ENCODE data around the gene GFOD1. TPM values are rescaled to one million over a fixed set of nuclear protein-coding genes. Genes with fewer than 3 reads are reported as not detected.

The GFOD1 gene
- total and polyA plus RNA-seq, 4 donors, result 2.6 to 16.8 (median 5.0) TPM

DNA sequence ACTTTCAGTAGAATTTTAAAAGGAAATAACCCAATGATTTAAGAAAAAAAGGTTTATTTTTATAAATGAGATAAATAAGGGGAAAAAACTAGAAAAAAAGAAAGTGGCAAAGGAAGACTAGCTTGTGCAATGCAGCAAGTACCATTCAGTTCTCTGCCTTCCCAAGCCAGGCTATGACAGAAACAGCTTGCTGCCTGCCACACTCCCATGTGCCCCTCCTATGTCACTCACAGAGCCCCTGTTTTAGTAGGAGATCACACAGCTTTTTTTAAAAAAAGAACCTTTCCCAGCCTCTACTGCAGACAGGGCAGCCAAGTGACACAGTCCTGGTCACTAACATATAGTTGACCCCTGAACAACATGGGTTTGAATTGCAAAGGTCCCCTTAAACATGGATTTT is 172.6 kb downstream of the GFOD1 start:
- TF ChIP-seq, protein P1, sequence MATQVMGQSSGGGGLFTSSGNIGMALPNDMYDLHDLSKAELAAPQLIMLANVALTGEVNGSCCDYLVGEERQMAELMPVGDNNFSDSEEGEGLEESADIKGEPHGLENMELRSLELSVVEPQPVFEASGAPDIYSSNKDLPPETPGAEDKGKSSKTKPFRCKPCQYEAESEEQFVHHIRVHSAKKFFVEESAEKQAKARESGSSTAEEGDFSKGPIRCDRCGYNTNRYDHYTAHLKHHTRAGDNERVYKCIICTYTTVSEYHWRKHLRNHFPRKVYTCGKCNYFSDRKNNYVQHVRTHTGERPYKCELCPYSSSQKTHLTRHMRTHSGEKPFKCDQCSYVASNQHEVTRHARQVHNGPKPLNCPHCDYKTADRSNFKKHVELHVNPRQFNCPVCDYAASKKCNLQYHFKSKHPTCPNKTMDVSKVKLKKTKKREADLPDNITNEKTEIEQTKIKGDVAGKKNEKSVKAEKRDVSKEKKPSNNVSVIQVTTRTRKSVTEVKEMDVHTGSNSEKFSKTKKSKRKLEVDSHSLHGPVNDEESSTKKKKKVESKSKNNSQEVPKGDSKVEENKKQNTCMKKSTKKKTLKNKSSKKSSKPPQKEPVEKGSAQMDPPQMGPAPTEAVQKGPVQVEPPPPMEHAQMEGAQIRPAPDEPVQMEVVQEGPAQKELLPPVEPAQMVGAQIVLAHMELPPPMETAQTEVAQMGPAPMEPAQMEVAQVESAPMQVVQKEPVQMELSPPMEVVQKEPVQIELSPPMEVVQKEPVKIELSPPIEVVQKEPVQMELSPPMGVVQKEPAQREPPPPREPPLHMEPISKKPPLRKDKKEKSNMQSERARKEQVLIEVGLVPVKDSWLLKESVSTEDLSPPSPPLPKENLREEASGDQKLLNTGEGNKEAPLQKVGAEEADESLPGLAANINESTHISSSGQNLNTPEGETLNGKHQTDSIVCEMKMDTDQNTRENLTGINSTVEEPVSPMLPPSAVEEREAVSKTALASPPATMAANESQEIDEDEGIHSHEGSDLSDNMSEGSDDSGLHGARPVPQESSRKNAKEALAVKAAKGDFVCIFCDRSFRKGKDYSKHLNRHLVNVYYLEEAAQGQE (IDR thresholded peaks at IDR 0.05), result no peak
- TF ChIP-seq HNF4G (IDR thresholded peaks at IDR 0.05) (no peak), RAD21 (IDR thresholded peaks at IDR 0.05) (no peak), SP1 (IDR thresholded peaks at IDR 0.05) (no peak), FOXA1 (IDR thresholded peaks at IDR 0.05) (no peak), TAF1 (conservative IDR thresholded peaks at IDR 0.05) (no peak), NR2F2 (IDR thresholded peaks at IDR 0.05) (no peak)
- TF ChIP-seq, protein P2, sequence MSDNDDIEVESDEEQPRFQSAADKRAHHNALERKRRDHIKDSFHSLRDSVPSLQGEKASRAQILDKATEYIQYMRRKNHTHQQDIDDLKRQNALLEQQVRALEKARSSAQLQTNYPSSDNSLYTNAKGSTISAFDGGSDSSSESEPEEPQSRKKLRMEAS (IDR thresholded peaks at IDR 0.05), result no peak
- TF ChIP-seq, protein P3, sequence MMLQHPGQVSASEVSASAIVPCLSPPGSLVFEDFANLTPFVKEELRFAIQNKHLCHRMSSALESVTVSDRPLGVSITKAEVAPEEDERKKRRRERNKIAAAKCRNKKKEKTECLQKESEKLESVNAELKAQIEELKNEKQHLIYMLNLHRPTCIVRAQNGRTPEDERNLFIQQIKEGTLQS (IDR thresholded peaks at IDR 0.05), result no peak
- DNase-seq (ENCODE audit: low spot score), result peak; percentile 8
- H3K4me1 ChIP-seq (ENCODE audit: control insufficient read depth in 4 of 4, insufficient read depth in 4 of 4, low read length in 3 of 4), result peaks cover 0 to 2% (median 0%) of the 10 kb centered on the region in 4 donors
- no peak overlapping the region for H3K4me3 ChIP-seq (ENCODE audit: low read depth in 1 of 3, low read length in 3 of 3)
- no peaks in the 10 kb centered on the region for H3K9me3 ChIP-seq (ENCODE audit: control insufficient read depth in 4 of 4, low read length in 3 of 4)
- H3K27me3 ChIP-seq (ENCODE audit: control insufficient read depth in 4 of 4, insufficient read depth in 4 of 4, low read length in 3 of 4), result no peaks in the 10 kb centered on the region
- peaks cover 7 to 38% (median 25%) of the 10 kb centered on the region in 4 donors for H3K36me3 ChIP-seq (ENCODE audit: control insufficient read depth in 4 of 4, insufficient read depth in 3 of 4, low read depth in 1 of 4, low read length in 3 of 4)
- H3K9ac ChIP-seq (ENCODE audit: low read depth in 1 of 2, low read length in 2 of 2), result no peak overlapping the region
- no peak overlapping the region for H3K27ac ChIP-seq (ENCODE audit: low read depth in 1 of 2, low read length in 2 of 2)

DNA sequence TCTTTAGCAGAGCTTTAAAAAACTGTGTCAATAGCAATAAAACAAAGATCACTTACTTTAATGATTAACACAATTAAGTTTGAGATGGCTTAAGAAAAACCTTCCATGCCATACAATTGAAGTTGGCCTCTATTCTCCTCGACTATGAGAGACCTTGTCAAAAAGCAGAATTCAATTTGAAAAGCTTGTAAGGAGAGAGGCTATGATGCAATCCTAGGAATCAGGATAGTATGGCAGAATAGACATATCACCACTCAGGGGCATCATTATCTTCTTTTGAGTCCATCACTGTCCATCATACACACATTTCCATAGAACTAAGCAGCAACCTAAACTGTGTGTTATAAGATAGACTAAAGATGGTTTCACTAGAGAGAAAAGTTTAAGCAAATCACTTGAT is 176.2 kb downstream of the GFOD1 start:
- WGBS, result 32% methylated on average over 1 of the region's 1 CpG
- Histone ChIP-seq H3K9me3 (ENCODE audit: control insufficient read depth in 4 of 4, low read length in 3 of 4) (no peaks in the 10 kb centered on the region), H3K4me1 (ENCODE audit: control insufficient read depth in 4 of 4, insufficient read depth in 4 of 4, low read length in 3 of 4) (peaks cover 0 to 4% (median 0%) of the 10 kb centered on the region in 4 donors), H3K36me3 (ENCODE audit: control insufficient read depth in 4 of 4, insufficient read depth in 3 of 4, low read depth in 1 of 4, low read length in 3 of 4) (peaks cover 3 to 32% (median 17%) of the 10 kb centered on the region in 4 donors), H3K27ac (ENCODE audit: low read depth in 1 of 2, low read length in 2 of 2) (no peak overlapping the region), H3K4me3 (ENCODE audit: low read depth in 1 of 3, low read length in 3 of 3) (no peak overlapping the region), H3K9ac (ENCODE audit: low read depth in 1 of 2, low read length in 2 of 2) (no peak overlapping the region), H3K27me3 (ENCODE audit: control insufficient read depth in 4 of 4, insufficient read depth in 4 of 4, low read length in 3 of 4) (no peaks in the 10 kb centered on the region)
- no peak for TF ChIP-seq RXRA (IDR thresholded peaks at IDR 0.05)
- no peak for TF ChIP-seq JUND (IDR thresholded peaks at IDR 0.05)
- TF ChIP-seq RAD21 (IDR thresholded peaks at IDR 0.05), result no peak
- no peak for TF ChIP-seq HNF4A (conservative IDR thresholded peaks at IDR 0.05)
- TF ChIP-seq, protein P4, sequence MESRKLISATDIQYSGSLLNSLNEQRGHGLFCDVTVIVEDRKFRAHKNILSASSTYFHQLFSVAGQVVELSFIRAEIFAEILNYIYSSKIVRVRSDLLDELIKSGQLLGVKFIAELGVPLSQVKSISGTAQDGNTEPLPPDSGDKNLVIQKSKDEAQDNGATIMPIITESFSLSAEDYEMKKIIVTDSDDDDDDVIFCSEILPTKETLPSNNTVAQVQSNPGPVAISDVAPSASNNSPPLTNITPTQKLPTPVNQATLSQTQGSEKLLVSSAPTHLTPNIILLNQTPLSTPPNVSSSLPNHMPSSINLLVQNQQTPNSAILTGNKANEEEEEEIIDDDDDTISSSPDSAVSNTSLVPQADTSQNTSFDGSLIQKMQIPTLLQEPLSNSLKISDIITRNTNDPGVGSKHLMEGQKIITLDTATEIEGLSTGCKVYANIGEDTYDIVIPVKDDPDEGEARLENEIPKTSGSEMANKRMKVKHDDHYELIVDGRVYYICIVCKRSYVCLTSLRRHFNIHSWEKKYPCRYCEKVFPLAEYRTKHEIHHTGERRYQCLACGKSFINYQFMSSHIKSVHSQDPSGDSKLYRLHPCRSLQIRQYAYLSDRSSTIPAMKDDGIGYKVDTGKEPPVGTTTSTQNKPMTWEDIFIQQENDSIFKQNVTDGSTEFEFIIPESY (IDR thresholded peaks at IDR 0.05), result no peak
- no peak for DNase-seq (ENCODE audit: low spot score)

DNA sequence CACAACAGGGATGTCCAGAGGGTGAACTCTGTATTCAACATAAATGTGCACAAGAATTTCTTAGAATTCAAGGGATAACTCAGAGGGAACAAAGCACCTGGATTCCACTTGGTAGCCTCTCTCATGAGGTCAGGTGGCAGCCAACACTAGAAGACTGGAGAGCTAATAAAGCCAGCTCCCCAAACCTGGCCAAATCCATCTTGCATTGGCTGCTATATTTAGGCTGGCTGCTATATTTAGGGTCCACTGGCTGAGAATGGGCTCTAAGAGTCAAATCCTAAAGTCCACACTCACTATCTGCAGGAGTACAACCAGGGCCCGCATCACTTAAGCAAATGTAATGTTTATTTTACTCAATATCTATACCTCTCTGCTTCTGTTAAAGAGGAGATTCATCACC is 179.1 kb downstream of the GFOD1 start:
- WGBS, result 97% methylated on average over 1 of the region's 1 CpG
- Histone ChIP-seq H3K4me1 (ENCODE audit: control insufficient read depth in 4 of 4, insufficient read depth in 4 of 4, low read length in 3 of 4) (peaks cover 0 to 4% (median 0%) of the 10 kb centered on the region in 4 donors), H3K27ac (ENCODE audit: low read depth in 1 of 2, low read length in 2 of 2) (no peak overlapping the region), H3K9me3 (ENCODE audit: control insufficient read depth in 4 of 4, low read length in 3 of 4) (no peaks in the 10 kb centered on the region), H3K4me3 (ENCODE audit: low read depth in 1 of 3, low read length in 3 of 3) (no peak overlapping the region), H3K27me3 (ENCODE audit: control insufficient read depth in 4 of 4, insufficient read depth in 4 of 4, low read length in 3 of 4) (no peaks in the 10 kb centered on the region), H3K36me3 (ENCODE audit: control insufficient read depth in 4 of 4, insufficient read depth in 3 of 4, low read depth in 1 of 4, low read length in 3 of 4) (peaks cover 0 to 31% (median 13%) of the 10 kb centered on the region in 4 donors), H3K9ac (ENCODE audit: low read depth in 1 of 2, low read length in 2 of 2) (no peak overlapping the region)
- no peak for DNase-seq (ENCODE audit: low spot score)
- TF ChIP-seq NR2F2 (IDR thresholded peaks at IDR 0.05) (no peak), RXRA (IDR thresholded peaks at IDR 0.05) (no peak), YY1 (IDR thresholded peaks at IDR 0.05) (no peak), EGR1 (IDR thresholded peaks at IDR 0.05; ENCODE audit: low read depth in 2 of 2) (no peak), FOXA2 (IDR thresholded peaks at IDR 0.05) (no peak), HNF4G (IDR thresholded peaks at IDR 0.05) (no peak), HNF4A (conservative IDR thresholded peaks at IDR 0.05) (no peak), JUND (IDR thresholded peaks at IDR 0.05) (no peak), RAD21 (IDR thresholded peaks at IDR 0.05) (no peak)
